ENCODE measurements around the gene F7.
"Not testable (repeated sequence)": the region's sequence is repeated elsewhere in the genome, so short reads cannot be mapped to it uniquely, and the experiment has no call there.

GRCh38 chr13:113112475-113112874 lies 6.9 kb downstream of the F7 start:
- TF ChIP-seq CTCF (IDR thresholded peaks at IDR 0.05); EZH2 (IDR thresholded peaks at IDR 0.05; ENCODE audit: borderline replicate concordance, insufficient read depth, low read depth, low read length, poor library complexity, severe bottlenecking): not testable (repeated sequence)

Measured in B cell (primary cell).